Ureter (tissue), 1 donor: ENCODE measurements around the gene RABEP1. TPM values are rescaled to one million over a fixed set of nuclear protein-coding genes. Genes with fewer than 3 reads are reported as not detected.
A peak's percentile ranks its signal among the peaks of the same experiment; 100 is the strongest.
"Not testable (repeated sequence)": the region's sequence is repeated elsewhere in the genome, so short reads cannot be mapped to it uniquely, and the experiment has no call there.

Experiments used
- DNase-seq: peaks from one replicate; pipeline ENCODE4 v3.0.0-alpha.2; 2020; ENCODE audit warnings: low spot score
- total RNA-seq: library from RNA; stranded (reverse); gene quantifications from one replicate; pipeline ENCODE4 v1.2.4, GENCODE V29; 2023
- donor health status: DM: yes; HTN: yes; CAD: no.

The RABEP1 gene
- total RNA-seq, 1 donor from 2014 or later, result 40.4 TPM

GRCh38 chr17:5419959-5420653 lies 138.0 kb downstream of the RABEP1 start, which contains the start of gene RPAIN:
Gene RPAIN (plus strand): TSS chr17:5420182. CDS start chr17:5420211, 29 bp downstream.
- peak; percentile 89 for DNase-seq

GRCh38 chr17:5422505-5422904 lies 140.4 kb downstream of the RABEP1 start:
- DNase-seq, result no peak

DNA sequence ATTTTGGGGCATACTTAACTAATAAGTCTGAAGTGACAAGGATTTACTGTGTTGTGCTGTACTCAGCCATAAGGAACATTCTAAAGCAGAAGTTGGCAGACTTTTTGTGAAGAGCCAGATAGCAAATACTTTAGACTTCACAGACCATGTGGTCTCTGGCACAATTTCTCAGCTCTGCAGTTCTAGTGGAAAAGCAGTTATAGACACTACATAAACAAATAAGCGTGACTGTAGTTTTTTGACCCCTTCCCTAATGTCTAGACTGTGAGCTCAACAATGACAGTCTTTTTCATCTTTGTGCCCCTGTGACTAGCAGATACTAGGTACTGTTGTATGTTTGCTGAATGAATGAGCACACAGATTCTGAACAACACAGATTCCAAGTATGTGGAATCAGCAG lies 142.8 kb downstream of the RABEP1 start:
- no peak for DNase-seq

DNA sequence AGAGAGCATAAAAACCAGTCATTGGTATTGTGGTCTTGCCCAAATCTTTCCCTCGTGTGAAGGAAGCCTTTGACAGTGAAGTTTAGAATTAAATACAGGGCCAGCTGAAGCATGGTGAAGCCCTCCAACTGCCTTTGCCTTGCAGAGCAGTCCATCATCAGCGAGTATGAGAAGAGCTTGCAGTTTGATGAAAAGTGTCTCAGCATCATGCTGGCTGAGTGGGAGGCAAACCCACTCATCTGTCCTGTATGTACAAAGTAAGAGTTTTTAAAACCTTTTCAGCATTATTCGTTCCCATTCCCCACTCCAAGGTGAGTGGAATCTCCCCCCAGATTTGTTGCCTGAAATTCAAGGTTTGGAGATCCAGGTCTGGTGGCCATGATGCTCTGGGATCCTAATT lies 143.7 kb downstream of the RABEP1 start:
- no peak for DNase-seq

DNA sequence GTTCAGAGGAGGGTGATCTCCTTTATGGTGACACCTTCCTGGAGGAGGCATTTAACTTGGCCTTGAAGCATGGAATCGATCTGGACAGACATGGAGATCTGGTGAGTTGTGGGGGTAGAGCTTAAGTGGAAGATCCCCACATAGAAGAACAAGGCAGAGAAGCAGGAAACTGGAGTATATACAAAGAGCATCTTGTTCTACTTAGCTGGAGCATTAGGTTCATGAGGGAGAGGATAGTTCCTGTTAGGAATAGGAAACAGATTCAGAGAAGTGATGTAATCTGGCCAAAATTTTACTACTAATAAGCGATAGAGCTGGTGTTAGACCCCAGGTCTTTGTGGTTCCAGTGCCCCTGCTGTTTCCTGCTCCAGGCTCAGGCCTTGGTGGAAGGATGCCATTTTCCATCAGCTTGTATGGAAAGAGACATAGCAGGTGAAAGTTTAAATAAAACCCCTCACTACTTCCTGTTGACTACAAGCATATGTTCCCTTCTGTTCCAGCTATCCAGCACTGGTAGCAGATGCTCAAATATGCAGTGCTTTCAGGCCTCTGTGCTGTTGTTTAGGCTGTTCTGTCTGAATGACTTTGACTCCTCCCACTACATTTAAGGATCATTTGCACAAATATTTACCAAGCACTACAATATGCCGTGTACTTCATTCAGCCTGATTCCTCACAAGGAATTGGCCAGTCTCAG lies 147.3 kb downstream of the RABEP1 start:
- no peak for DNase-seq

GRCh38 chr17:5430413-5430999 lies 148.4 kb downstream of the RABEP1 start:
- no peak for DNase-seq

GRCh38 chr17:5431234-5431633 lies 149.2 kb downstream of the RABEP1 start:
- DNase-seq, result not testable (repeated sequence)

- DNase-seq, result no peak
Observed at GRCh38 chr17:5431949-5432556, 150.0 kb downstream of the RABEP1 start.

- no peak for DNase-seq
Observed at GRCh38 chr17:5434984-5435383, 152.9 kb downstream of the RABEP1 start.

Other genes starting within 250 kb of the RABEP1 start
- gene SLC52A1, start 246.9 kb upstream of the RABEP1 start, total RNA-seq, result 2.5 TPM
- gene ZFP3, start 203.8 kb upstream of the RABEP1 start, total RNA-seq, result 9.1 TPM
- gene ZNF232, start 170.4 kb upstream of the RABEP1 start, total RNA-seq, result 5.9 TPM
- 0.08 TPM for gene USP6, start 166.3 kb upstream of the RABEP1 start, total RNA-seq
- gene ZNF594, start 90.4 kb upstream of the RABEP1 start, total RNA-seq, result 13.5 TPM
- gene SCIMP, start 47.4 kb upstream of the RABEP1 start, total RNA-seq, result 2.9 TPM
- gene NUP88, start 137.4 kb downstream of the RABEP1 start, total RNA-seq, result 73.9 TPM
- gene RPAIN, start 137.9 kb downstream of the RABEP1 start, total RNA-seq, result 41.7 TPM
- gene C1QBP, start 156.9 kb downstream of the RABEP1 start, total RNA-seq, result 143 TPM
- gene DHX33, start 186.7 kb downstream of the RABEP1 start, total RNA-seq, result 15.8 TPM
- gene DERL2, start 203.9 kb downstream of the RABEP1 start, total RNA-seq, result 68.9 TPM
- 17.7 TPM for gene MIS12, start 204.3 kb downstream of the RABEP1 start, total RNA-seq